Neural cell (in vitro differentiated cells): ENCODE measurements around the gene H1-8.
"Not testable (repeated sequence)": the region's sequence is repeated elsewhere in the genome, so short reads cannot be mapped to it uniquely, and the experiment has no call there.

ENCODE experiments used
- CTCF ChIP-seq: fragments of 450-650 bp; IDR thresholded peaks from 2 replicates; pipeline ENCODE4 v1.5.1; 2014; ENCODE audit warnings: antibody characterized with exemption, mild to moderate bottlenecking, moderate library complexity; ENCODE audit not compliant: poor library complexity, severe bottlenecking
- EP300 ChIP-seq: fragments of 450-650 bp; conservative IDR thresholded peaks from 2 replicates; pipeline ENCODE4 v1.6.1; 2014; ENCODE audit warnings: antibody characterized with exemption, mild to moderate bottlenecking, moderate library complexity; ENCODE audit not compliant: poor library complexity, severe bottlenecking
- EZH2 ChIP-seq: fragments of 200-600, 300-800 bp; shearing (Covaris generic), sonication (generic); IDR thresholded peaks from 2 replicates; pipeline ENCODE4 v1.6.1; 2014; ENCODE audit warnings: antibody characterized with exemption, low read length, borderline replicate concordance, mild to moderate bottlenecking; ENCODE audit not compliant: insufficient read depth, poor library complexity, severe bottlenecking
- MXI1 ChIP-seq: fragments of 450-650 bp; conservative IDR thresholded peaks from 2 replicates; pipeline ENCODE4 v1.6.1; 2014; ENCODE audit warnings: antibody characterized with exemption, mild to moderate bottlenecking; ENCODE audit not compliant: poor library complexity, severe bottlenecking
- POLR2AphosphoS5 ChIP-seq: IDR thresholded peaks from 2 replicates; pipeline ENCODE4 v1.6.1; 2012
- RAD21 ChIP-seq: fragments of 450-650 bp; conservative IDR thresholded peaks from 2 replicates; pipeline ENCODE4 v1.6.1; 2014; ENCODE audit warnings: antibody characterized with exemption, mild to moderate bottlenecking, moderate library complexity

DNA sequence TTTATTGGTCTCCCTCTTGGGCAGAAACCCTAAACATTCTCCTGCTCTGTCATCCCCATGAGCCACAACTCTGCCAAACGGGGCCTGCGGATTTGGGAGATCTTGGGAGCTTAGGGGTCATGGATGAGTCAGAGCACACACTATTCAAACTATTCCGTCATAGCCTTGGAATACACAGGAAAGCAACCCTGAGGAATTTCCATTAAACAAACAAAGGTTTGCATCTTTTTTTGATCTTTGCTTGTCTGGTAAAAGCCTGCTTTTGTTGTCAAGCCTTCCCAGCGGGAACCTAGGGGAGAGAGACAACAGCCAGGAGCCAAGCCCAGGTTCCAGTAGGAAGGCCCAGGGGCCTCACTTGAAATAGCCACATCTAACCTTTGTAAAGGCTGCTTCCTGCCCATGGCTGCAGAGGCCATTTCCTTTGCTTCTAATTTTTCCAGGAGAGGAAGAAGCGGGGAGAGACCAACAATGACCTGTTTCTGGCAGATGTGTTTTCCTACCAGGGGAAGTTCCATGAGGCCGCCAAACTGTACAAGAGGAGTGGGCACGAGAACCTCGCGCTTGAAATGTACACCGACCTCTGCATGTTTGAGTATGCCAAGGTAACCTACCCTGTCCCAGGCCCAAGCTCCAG, 47.9 kb upstream of the H1-8 start:
- TF ChIP-seq CTCF, POLR2AphosphoS5, MXI1, RAD21, EZH2, EP300: not testable (repeated sequence)
